Fibroblast of lung (primary cell): Measurements from ENCODE around the gene NDUFB3. TPM values are rescaled to one million over a fixed set of nuclear protein-coding genes. Genes with fewer than 3 reads are reported as not detected.
"Not testable (repeated sequence)": the region's sequence is repeated elsewhere in the genome, so short reads cannot be mapped to it uniquely, and the experiment has no call there.

Source experiments
- DNase-seq, 2 donors: peaks; one replicate each; pipeline versions ENCODE4 v3.0.0 to v3.0.0-alpha.2; 2010; ENCODE audit warnings: low read depth in 2 of 2
- H2AFZ ChIP-seq: 2 replicates; pipeline ENCODE4 v1.5.1; 2012; ENCODE audit warnings: low read length, control low read depth, inconsistent platforms
- H3K27ac ChIP-seq: 2 replicates; pipeline ENCODE4 v1.5.1; 2011; ENCODE audit warnings: low read length, control low read depth; ENCODE audit not compliant: insufficient read depth
- H3K27me3 ChIP-seq: 2 replicates; pipeline ENCODE4 v1.5.1; 2011; ENCODE audit warnings: mild to moderate bottlenecking, low read length; ENCODE audit not compliant: control insufficient read depth, insufficient read depth
- H3K36me3 ChIP-seq: 2 replicates; pipeline ENCODE4 v1.5.1; 2011; ENCODE audit warnings: low read length; ENCODE audit not compliant: control insufficient read depth, insufficient read depth
- H3K4me1 ChIP-seq: 2 replicates; pipeline ENCODE4 v1.5.1; 2011; ENCODE audit warnings: low read length; ENCODE audit not compliant: control insufficient read depth, insufficient read depth; ENCODE audit errors: extremely low read depth
- H3K4me2 ChIP-seq: 2 replicates; pipeline ENCODE4 v1.5.1; 2011; ENCODE audit warnings: low read length, control low read depth; ENCODE audit not compliant: insufficient read depth; ENCODE audit errors: extremely low read depth
- H3K4me3 ChIP-seq, 4 experiments: fragments of 200-600 bp in 1 of 4; sonication (generic) in 1 of 4; replicated peaks in 1 of 4; 2 replicates each; pipeline ENCODE4 v1.5.1; 2011 to 2016; ENCODE audit warnings: low read length in 4 of 4, low read depth in 3 of 4, mild to moderate bottlenecking in 3 of 4, control low read depth in 2 of 4, inconsistent platforms in 1 of 4, mixed read lengths in 1 of 4; ENCODE audit not compliant: insufficient read depth in 1 of 4; ENCODE audit errors: control extremely low read depth in 1 of 4
- H3K79me2 ChIP-seq: 2 replicates; pipeline ENCODE4 v1.5.1; 2012; ENCODE audit warnings: mild to moderate bottlenecking, low read length, inconsistent platforms; ENCODE audit not compliant: control insufficient read depth, insufficient read depth
- H3K9ac ChIP-seq: 2 replicates; pipeline ENCODE4 v1.5.1; 2011; ENCODE audit warnings: mild to moderate bottlenecking, low read length, control low read depth; ENCODE audit not compliant: insufficient read depth
- H3K9me3 ChIP-seq: 2 replicates; pipeline ENCODE4 v1.5.1; 2012; ENCODE audit warnings: low read depth, low read length; ENCODE audit not compliant: control insufficient read depth, insufficient read depth
- H4K20me1 ChIP-seq: 2 replicates; pipeline ENCODE4 v1.5.1; 2011; ENCODE audit warnings: low read length; ENCODE audit not compliant: control insufficient read depth, insufficient read depth; ENCODE audit errors: extremely low read depth
- CTCF ChIP-seq, 2 donors: IDR thresholded peaks in 1 of 2; conservative IDR thresholded peaks in 1 of 2; 1 replicate in 1 of 2; 2 replicates in 1 of 2; pipeline ENCODE4 v1.5.1; 2011 to 2012; ENCODE audit warnings: low read length in 2 of 2, control low read depth in 1 of 2, inconsistent platforms in 1 of 2, low read depth in 1 of 2, mild to moderate bottlenecking in 1 of 2
- EZH2 ChIP-seq: IDR thresholded peaks from 2 replicates; pipeline ENCODE4 v1.5.1; 2012; ENCODE audit warnings: low read length, control low read depth, mild to moderate bottlenecking; ENCODE audit errors: missing control alignments
- polyA plus RNA-seq, 2 donors: library from polyadenylated mRNA; depleted of rRNA in 1 of 2; stranded (reverse) in 1 of 2; unstranded in 1 of 2; fragments of >200 nt; gene quantifications; 2 replicates each; pipeline ENCODE4 v1.2.1, GENCODE V29; 2011 to 2012; ENCODE audit warnings: missing spikeins in 1 of 2
- total RNA-seq: library from RNA; depleted of rRNA; stranded (reverse); fragments of >200 nt; gene quantifications from 2 replicates; pipeline ENCODE4 v1.2.1, GENCODE V29; 2014

Gene NDUFB3
- total and polyA plus RNA-seq, 2 donors (not counting 1 experiment from before 2014, with no cell fraction given): 77.5 to 121 TPM

DNA sequence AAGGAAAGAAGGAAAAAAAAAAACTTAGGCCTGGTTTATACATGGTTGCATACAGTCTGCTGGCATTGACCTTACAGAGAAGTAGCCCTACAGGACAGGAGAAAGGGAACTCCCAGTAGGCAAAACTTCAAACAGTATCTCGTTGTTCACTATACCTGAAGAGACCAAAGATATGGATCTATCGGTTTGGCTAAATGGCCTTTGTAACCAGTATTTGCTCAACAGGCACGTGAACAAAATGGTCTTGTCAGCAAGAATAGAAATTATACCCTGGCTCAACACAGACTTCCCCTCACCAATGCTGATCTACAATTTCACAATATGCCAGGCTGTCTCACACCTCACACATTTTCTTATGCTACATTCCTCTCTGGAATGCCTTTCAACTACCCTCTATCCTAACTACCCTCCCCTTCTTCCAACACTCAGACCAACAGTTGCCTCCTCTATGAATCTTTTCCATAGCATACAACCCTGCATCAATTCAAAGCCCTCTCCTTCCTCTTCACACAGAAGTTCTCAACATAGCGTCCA, 14.0 kb upstream of the NDUFB3 start:
- H3K79me2 ChIP-seq: peaks cover 22% of the 10 kb centered on the region
- no peak for TF ChIP-seq CTCF (conservative IDR thresholded peaks at IDR 0.05 in 1 of 2, IDR thresholded peaks at IDR 0.05 in 1 of 2; ENCODE audit: low read depth in 1 of 2, low read length in 2 of 2)
- TF ChIP-seq EZH2: no peak
- H3K4me3 ChIP-seq: no peak overlapping the region
- no peaks in the 10 kb centered on the region for H3K36me3 ChIP-seq
- H3K9ac ChIP-seq: no peak overlapping the region
- H3K27me3 ChIP-seq: no peaks in the 10 kb centered on the region
- no peaks in the 10 kb centered on the region for H3K9me3 ChIP-seq
- H4K20me1 ChIP-seq: no peaks in the 10 kb centered on the region
- H3K4me2 ChIP-seq: no peak overlapping the region
- no peaks in the 10 kb centered on the region for H3K4me1 ChIP-seq
- DNase-seq: no peak
- no peak overlapping the region for H2AFZ ChIP-seq
- H3K27ac ChIP-seq: no peak overlapping the region

GRCh38 chr2:201058914-201059313, 12.9 kb upstream of the NDUFB3 start:
- Histone ChIP-seq H3K9ac (no peak overlapping the region), H3K4me2 (no peak overlapping the region), H3K9me3 (no peaks in the 10 kb centered on the region), H2AFZ (no peak overlapping the region), H3K79me2 (peaks cover 25% of the 10 kb centered on the region), H3K27ac (no peak overlapping the region), H4K20me1 (no peaks in the 10 kb centered on the region), H3K36me3 (no peaks in the 10 kb centered on the region), H3K27me3 (no peaks in the 10 kb centered on the region), H3K4me1 (no peaks in the 10 kb centered on the region), H3K4me3 (no peak overlapping the region)
- no peak for TF ChIP-seq EZH2
- TF ChIP-seq CTCF (conservative IDR thresholded peaks at IDR 0.05 in 1 of 2, IDR thresholded peaks at IDR 0.05 in 1 of 2; ENCODE audit: low read depth in 1 of 2, low read length in 2 of 2): no peak
- DNase-seq: no peak

DNA sequence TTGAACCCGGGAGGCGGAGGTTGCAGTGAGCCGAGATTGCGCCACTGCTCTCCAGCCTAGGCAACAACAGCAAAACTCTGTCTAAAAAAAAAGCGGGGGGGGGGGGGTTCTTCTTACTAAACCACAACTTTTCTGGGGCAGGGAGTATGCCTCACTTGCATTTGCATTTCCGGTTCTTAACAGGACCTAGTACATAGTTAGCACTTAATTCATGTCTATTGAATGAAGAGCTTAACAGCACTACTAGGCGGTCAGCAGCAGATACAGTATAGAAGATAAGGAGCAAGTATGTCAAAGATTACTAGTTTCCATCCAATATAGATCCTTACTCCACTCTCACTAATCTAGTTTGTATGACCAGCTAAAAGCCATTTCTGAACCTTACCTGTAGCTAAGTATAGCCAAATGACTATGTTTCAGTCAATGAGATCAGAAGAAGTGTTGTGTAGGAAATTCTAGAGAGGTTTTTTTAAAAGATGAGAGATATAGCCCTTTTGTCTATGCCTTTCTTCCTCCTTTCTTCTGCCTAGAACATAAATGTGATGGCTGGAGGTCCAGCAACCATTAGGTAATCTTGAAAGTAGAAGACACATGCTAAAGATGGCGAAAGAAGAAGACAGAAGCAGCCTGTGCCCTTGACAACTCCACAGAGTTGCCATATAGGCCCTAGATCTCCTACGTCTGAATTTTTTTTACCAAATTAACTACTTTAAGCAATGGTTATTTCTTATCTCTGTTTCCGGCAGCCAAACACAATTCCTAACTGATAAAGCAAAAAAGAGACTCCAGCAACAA, 11.6 kb upstream of the NDUFB3 start:
- no peaks in the 10 kb centered on the region for H3K36me3 ChIP-seq
- DNase-seq: no peak
- H3K27me3 ChIP-seq: no peaks in the 10 kb centered on the region
- no peak overlapping the region for H3K9ac ChIP-seq
- TF ChIP-seq CTCF (conservative IDR thresholded peaks at IDR 0.05 in 1 of 2, IDR thresholded peaks at IDR 0.05 in 1 of 2; ENCODE audit: low read depth in 1 of 2, low read length in 2 of 2) (no peak), EZH2 (no peak)
- no peak overlapping the region for H3K27ac ChIP-seq
- H2AFZ ChIP-seq: no peak overlapping the region
- no peak overlapping the region for H3K4me2 ChIP-seq
- no peaks in the 10 kb centered on the region for H4K20me1 ChIP-seq
- no peak overlapping the region for H3K4me3 ChIP-seq
- peaks cover 25% of the 10 kb centered on the region for H3K79me2 ChIP-seq
- H3K9me3 ChIP-seq: no peaks in the 10 kb centered on the region
- H3K4me1 ChIP-seq: no peaks in the 10 kb centered on the region

GRCh38 chr2:201063516-201063915, 8.3 kb upstream of the NDUFB3 start:
- DNase-seq: not testable (repeated sequence)
- peaks cover 43% of the 10 kb centered on the region for H3K79me2 ChIP-seq

More at GRCh38 chr2:201063516-201063915, 8.3 kb upstream of the NDUFB3 start:
- H3K4me3 ChIP-seq, H3K27me3 ChIP-seq, H2AFZ ChIP-seq, H3K9ac ChIP-seq, H3K27ac ChIP-seq, H3K4me2 ChIP-seq, H4K20me1 ChIP-seq, H3K9me3 ChIP-seq, H3K4me1 ChIP-seq, H3K36me3 ChIP-seq: not testable (repeated sequence)
